CD1c-positive myeloid dendritic cell (primary cell): ENCODE data around the gene RERE.
"Not testable (repeated sequence)": the region's sequence is repeated elsewhere in the genome, so short reads cannot be mapped to it uniquely, and the experiment has no call there.

Experiments used
- DNase-seq: peaks from one replicate; pipeline ENCODE4 v3.0.0-alpha.2; 2016; ENCODE audit errors: extremely low spot score

The RERE gene

GRCh38 chr1:8718850-8719361 is 98.5 kb downstream of the RERE start:
- no peak for DNase-seq

DNA sequence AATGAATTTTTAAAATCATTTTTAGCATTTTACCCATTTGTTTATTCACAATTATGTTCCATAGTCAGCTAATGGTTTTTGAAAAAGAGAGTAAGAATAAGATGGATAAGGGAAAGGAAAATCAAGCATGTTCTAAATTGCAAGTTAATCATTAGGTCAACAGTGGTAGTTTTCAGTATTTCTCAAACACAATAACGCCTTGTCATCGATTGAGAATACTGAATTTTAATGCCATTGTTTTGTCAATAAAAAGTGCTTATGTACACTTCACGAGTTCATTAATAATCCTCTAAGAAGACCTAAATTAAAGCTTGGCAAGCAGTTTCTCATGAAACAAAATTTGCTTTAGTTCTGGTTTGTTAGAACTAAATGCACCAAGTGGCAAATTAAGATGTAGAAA is 100.3 kb downstream of the RERE start:
- DNase-seq, result no peak

GRCh38 chr1:8716238-8716637 is 101.2 kb downstream of the RERE start:
- no peak for DNase-seq

DNA sequence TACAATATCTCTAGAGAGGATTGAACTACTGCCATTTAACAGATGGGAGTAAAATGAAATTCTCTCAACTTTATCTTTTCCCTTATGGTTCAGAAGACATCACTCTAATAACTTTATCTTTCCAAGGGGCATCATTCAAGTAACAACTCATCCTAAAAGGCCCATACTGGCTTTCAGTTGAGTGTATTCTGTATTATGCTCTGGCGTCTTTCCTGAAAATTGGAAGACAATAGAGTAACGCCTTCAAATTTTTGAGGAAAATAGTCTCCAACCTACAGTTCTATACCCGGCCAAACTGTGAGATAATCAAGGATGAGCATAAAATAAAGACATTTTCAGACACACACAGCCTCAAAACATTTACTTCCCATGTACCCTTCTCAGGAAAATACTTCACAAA is 103.3 kb downstream of the RERE start:
- no peak for DNase-seq

DNA sequence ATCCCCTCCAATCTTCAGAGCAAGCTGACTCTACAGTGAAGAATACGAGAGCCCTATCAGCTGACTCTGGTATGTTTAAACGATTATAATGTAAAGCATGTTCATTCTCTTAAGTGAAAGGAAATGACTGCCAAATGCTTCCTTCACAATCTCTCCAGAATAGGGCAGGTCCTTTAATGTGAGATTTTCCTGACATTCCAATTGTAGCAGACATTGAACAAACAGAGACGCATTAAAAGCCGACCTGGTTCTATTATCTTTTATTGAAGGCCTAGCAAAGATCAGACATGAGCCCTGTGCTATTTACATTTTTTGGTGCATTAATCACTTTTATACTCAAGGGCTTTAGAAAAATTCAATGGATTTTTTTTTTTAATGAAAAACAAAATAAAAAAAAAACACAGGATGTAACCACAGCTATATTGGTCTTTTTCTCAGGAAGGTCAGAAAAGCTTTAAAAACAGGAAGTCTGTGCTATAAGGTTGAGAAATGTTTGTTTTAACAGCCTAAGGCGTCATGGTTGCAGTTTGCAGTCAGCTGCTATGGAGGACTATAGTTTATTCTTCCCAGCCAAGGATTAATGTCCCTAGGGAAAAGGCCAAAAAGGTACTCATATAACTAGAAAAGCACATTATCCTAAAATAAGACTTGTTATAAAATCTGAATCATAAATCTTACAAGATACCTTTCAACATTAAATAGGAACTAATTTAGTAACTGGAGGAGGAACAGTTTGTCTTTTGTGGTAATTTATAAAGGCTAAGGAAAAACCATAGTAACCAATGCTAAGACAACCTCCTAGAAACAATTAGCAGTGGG is 104.8 kb downstream of the RERE start:
- DNase-seq, result peak; percentile 82

DNA sequence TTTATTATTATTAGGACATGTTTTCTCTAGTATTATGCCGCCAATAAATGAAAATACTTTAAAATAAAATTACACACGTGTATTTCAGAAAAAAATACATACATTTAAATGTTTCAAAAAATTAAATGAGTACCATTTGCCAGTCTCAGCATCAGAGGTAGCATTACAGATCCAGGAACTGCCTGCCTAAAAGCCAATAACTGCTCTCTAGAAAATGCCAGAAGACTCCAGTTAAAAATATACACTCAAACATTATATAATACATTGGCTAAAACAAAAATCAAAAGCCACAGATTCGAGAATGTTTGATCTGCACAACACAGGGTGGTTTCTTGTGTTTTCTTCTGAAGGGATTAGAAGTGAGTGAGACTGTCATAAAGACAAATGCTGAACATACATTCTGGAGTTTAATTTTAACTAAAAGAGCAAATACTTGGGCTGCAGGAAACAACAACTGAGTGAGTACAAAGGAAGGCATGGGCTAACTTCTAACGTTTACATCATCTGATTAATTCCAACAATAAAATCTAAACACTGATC is 105.5 kb downstream of the RERE start:
- DNase-seq, result no peak

DNA sequence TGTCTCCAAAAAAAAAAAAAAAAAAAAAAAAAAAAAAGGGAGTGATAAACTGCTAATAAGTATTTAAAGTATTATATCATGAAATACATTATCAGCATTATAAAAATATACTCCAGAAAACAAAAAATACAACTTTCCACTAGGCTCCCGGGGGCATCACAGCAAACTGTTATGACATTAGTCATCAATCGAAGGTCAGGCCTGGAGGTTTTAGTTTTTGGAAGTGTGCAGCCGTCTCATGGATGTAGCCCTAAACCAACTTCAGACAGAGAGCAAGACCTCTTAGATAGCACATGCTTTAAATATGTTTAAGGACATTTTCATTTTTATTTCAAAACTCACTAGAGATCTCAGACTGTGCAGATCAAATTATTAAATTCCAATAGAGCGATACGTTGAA is 106.3 kb downstream of the RERE start:
- DNase-seq, result no peak

GRCh38 chr1:8708259-8708658 is 109.2 kb downstream of the RERE start:
- no peak for DNase-seq

GRCh38 chr1:8706995-8707396 is 110.4 kb downstream of the RERE start:
- no peak for DNase-seq

DNA sequence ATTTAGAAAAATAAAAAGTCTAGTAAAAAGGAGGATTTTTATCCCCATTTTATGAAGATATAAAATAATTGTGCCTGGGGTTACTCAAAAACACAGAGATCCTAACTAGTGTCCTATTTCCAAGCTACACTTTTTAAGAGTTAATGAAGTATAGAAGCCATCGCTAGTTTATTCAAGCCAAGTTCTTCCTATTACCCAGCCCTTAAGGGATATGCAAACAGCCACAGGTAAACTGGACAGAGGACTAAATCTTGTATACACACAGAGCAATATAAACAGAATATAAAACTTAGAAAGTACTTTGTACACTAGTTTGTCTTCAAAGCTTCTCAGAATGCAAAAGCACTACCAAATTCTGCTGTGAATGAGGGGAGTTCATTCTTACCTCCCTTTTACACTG is 111.1 kb downstream of the RERE start:
- DNase-seq, result no peak

GRCh38 chr1:8704866-8705506 is 112.5 kb downstream of the RERE start:
- DNase-seq, result no peak

GRCh38 chr1:8702850-8703810 is 114.3 kb downstream of the RERE start:
- DNase-seq, result peak; percentile 91

GRCh38 chr1:8702472-8702849 is 115.0 kb downstream of the RERE start:
- DNase-seq, result peak; percentile 24

GRCh38 chr1:8701794-8702471 is 115.5 kb downstream of the RERE start:
- DNase-seq, result peak; percentile 19

GRCh38 chr1:8699679-8700078 is 117.8 kb downstream of the RERE start:
- no peak for DNase-seq

GRCh38 chr1:8698937-8699447 is 118.4 kb downstream of the RERE start:
- no peak for DNase-seq

DNA sequence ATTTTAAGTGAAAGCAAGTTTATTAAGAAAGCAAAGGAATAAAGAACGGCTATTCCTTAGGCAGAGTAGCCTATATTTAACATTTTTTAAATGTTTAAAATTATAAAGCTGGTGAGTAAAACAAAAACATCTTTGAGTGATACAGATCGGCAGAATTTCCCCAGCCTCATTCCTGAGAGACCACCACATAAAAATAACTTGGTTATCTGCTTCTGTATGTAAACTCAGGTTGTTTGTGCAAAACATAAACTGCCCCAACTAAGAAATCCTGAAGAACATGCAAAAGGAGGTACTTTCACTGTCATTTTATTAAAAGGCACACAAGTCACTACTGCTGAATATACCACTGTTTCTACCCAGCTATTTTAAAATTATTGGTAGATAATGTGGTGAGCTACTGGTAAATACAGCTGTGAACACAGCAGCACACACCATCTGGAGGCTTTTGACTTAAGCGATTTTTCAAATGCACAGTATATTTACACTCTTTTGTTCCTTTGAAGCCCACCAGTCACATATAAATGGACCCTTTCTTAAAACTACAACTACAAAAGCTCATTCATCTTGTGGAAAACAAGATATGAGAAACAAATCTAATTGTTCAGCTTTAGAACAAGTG is 119.3 kb downstream of the RERE start:
- no peak for DNase-seq

DNA sequence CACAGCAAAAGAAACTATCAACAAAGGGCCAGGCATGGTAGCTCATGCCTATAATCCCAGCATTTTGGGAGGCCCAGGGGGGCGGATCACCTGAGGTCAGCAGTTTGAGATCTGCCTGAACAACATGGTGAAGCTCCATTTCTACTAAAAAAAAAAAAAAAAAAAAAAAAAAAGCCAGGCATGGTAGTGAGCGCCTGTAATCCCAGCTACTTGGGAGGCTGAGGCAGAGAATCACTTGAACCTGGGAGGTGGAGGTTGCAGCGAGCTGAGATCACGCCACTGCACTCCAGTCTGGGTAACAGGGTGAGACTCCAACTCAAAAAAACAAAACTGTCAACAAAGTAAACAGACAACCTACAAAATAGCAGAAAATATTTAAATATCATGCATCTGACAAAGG is 122.0 kb downstream of the RERE start:
- not testable (repeated sequence) for DNase-seq

- no peak for DNase-seq
These were observed 124.3 kb downstream of the RERE start for GRCh38 chr1:8693107-8693506.

DNA sequence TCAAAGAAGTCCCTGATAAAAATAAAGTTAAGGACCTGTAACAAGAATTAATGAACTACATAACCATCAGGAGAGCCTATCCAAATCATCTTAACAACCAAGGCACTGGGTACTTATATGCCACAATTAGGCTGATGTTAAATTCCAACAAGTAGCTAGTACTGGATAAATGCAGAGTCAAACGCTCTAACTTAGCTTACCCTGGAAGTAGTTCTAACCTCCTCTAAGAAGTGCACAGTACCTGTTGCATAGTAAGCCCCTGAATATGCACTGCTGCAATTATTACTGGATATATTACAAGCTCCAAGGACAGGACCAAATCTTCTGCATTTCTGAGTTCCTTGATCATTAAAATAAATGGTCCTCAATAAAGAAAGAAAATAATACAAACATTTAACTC is 125.8 kb downstream of the RERE start:
- no peak for DNase-seq

DNA sequence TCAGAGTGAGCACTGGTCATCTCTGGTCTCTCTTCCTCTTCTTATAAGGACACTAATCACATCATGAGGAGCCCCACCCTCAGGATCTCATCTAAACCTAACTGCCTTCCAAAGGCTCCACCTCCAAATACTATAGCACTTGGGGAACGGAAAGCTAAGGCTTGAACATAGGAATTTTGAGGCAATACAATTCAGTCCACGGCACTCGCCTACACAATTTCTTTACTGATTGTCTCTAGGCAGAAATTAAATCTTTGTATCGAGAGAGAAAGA is 127.3 kb downstream of the RERE start:
- DNase-seq, result no peak
